SH-SY5Y (cell line): Measurements from ENCODE around the gene MON1A.

Experiments
- GATA2 ChIP-seq: IDR thresholded peaks from 2 replicates; pipeline ENCODE4 v1.6.1; 2011; ENCODE audit warnings: mild to moderate bottlenecking, low read depth, low read length
- GATA3 ChIP-seq: IDR thresholded peaks from 2 replicates; pipeline ENCODE4 v1.6.1; 2011; ENCODE audit warnings: low read depth, mild to moderate bottlenecking, low read length, moderate library complexity

DNA sequence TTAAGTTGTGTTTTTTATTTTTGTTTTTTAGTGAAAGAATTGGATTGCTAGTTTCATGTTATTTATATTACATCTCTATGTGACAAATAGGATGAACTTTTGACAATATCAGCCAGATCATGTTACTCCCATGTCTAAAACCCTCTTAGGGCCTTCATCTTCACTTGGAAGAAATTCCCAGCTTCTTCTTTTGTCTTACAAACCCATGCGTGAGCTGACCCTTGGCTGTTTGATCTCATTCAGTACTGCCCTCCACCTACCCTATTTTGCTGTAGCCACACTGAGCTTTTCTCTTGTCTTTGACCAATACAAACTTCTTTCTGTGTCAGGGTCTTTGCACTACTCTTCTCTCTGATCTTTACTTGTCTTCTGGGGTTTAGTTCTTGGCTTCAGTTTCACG lies 47.3 kb upstream of the MON1A start:
- TF ChIP-seq GATA2 (no peak), GATA3 (no peak)
